Measurements from ENCODE around the gene ISCA2.
"Not testable (repeated sequence)": the region's sequence is repeated elsewhere in the genome, so short reads cannot be mapped to it uniquely, and the experiment has no call there.

The ISCA2 gene

DNA sequence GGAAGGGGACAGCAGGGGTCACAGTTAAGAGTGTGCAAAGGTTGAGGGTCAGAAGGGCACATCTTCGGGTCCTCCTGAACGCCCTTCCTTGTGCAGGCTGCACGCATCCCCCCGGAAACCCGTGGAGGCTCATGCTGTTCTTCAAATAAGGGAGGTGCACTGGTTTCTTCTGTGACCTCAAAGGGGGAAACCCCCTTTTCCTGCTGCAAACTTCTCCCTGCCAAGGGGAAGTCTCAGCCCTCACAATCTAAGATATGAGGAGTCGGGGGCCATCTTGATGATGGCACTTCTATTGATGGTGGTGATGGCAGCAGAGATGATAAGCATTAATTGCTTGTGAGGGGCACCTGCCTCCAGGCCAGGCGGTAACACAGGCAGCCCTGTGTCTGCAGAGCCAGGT, 40.0 kb downstream of the ISCA2 start:
- no peaks in the 10 kb centered on the region for H3K4me1 ChIP-seq (ENCODE audit: control insufficient read depth in 1 of 2, insufficient read depth in 2 of 2, low read length in 2 of 2)

DNA sequence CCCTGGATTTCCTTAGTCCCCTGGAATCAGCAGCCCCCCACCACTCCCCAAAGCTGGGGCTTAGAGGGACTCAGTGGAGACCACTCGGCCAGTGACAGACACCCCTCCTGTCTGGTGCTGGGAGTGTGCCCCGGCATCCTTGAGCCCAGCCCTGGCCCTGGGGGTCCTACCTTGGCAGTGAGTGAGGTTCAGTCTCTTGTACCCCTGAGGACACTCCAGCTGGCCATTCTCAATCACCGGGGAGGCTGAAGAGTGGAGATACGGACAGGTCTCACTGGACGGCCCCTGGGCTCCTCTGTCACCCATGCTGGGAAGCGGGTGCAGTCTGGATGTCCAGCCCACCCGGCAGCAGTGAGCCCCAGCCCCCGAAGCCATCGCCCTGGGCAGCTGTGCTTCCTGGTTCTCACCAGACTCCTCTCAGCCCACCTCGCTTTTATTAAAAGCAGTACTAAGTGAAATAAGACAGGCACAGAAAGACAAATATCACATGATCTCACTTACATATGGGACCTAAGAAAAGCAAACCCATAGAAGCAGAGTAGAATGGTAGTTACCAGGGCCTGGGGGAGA, 42.3 kb downstream of the ISCA2 start:
- no peaks in the 10 kb centered on the region for H3K27me3 ChIP-seq (ENCODE audit: low read depth, low read length)
- no peaks in the 10 kb centered on the region for H3K4me1 ChIP-seq (ENCODE audit: control insufficient read depth in 1 of 2, insufficient read depth in 2 of 2, low read length in 2 of 2)
- no peak overlapping the region for H3K4me3 ChIP-seq (ENCODE audit: low read depth in 1 of 2, low read length in 2 of 2)
- H3K36me3 ChIP-seq (ENCODE audit: control insufficient read depth in 1 of 2, insufficient read depth in 2 of 2, low read length in 2 of 2) = no peaks in the 10 kb centered on the region
- no peaks in the 10 kb centered on the region for H3K9me3 ChIP-seq (ENCODE audit: control insufficient read depth in 1 of 2, low read length in 2 of 2)
- no peak overlapping the region for H3K27ac ChIP-seq (ENCODE audit: low read length)

More for the DNA sequence above, 40.0 kb downstream of the ISCA2 start:
- no peak overlapping the region for H3K27ac ChIP-seq (ENCODE audit: low read length)
- H3K27me3 ChIP-seq (ENCODE audit: low read depth, low read length) = no peaks in the 10 kb centered on the region
- no peaks in the 10 kb centered on the region for H3K36me3 ChIP-seq (ENCODE audit: control insufficient read depth in 1 of 2, insufficient read depth in 2 of 2, low read length in 2 of 2)
- no peaks in the 10 kb centered on the region for H3K9me3 ChIP-seq (ENCODE audit: control insufficient read depth in 1 of 2, low read length in 2 of 2)
- no peak overlapping the region for H3K4me3 ChIP-seq (ENCODE audit: low read depth in 1 of 2, low read length in 2 of 2)

DNA sequence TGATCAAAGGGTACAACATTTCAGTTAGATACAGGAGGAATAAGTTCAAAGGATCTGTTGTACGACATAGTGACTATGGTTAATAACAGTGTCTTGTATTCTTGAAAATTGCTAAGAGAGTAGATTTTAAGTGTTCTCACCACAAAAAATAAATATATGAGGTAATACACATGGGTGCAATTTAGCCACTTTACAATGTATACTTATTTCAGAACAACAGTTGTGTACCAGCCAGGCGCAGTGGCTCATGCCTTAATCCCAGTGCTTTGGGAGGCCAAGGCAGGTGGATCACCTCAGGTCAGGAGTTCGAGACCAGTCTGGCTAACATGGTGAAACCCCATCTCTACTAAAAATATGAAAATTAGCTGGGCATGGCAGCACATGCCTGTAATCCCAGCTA, 42.8 kb downstream of the ISCA2 start:
- not testable (repeated sequence) for H3K9me3 ChIP-seq (ENCODE audit: control insufficient read depth in 1 of 2, low read length in 2 of 2); H3K27ac ChIP-seq (ENCODE audit: low read length); H3K36me3 ChIP-seq (ENCODE audit: control insufficient read depth in 1 of 2, insufficient read depth in 2 of 2, low read length in 2 of 2); H3K4me1 ChIP-seq (ENCODE audit: control insufficient read depth in 1 of 2, insufficient read depth in 2 of 2, low read length in 2 of 2); H3K4me3 ChIP-seq (ENCODE audit: low read depth in 1 of 2, low read length in 2 of 2); H3K27me3 ChIP-seq (ENCODE audit: low read depth, low read length)

- H3K4me3 ChIP-seq (ENCODE audit: low read depth in 1 of 2, low read length in 2 of 2) = no peak overlapping the region
- H3K27me3 ChIP-seq (ENCODE audit: low read depth, low read length) = no peaks in the 10 kb centered on the region
- H3K9me3 ChIP-seq (ENCODE audit: control insufficient read depth in 1 of 2, low read length in 2 of 2) = no peaks in the 10 kb centered on the region
- no peaks in the 10 kb centered on the region for H3K4me1 ChIP-seq (ENCODE audit: control insufficient read depth in 1 of 2, insufficient read depth in 2 of 2, low read length in 2 of 2)
- no peak overlapping the region for H3K27ac ChIP-seq (ENCODE audit: low read length)
- H3K36me3 ChIP-seq (ENCODE audit: control insufficient read depth in 1 of 2, insufficient read depth in 2 of 2, low read length in 2 of 2) = no peaks in the 10 kb centered on the region
These were observed 45.1 kb downstream of the ISCA2 start for GRCh38 chr14:74538411-74539391.

- Histone ChIP-seq H3K27ac (ENCODE audit: low read length) (no peak overlapping the region), H3K9me3 (ENCODE audit: control insufficient read depth in 1 of 2, low read length in 2 of 2) (no peaks in the 10 kb centered on the region), H3K4me1 (ENCODE audit: control insufficient read depth in 1 of 2, insufficient read depth in 2 of 2, low read length in 2 of 2) (no peaks in the 10 kb centered on the region), H3K27me3 (ENCODE audit: low read depth, low read length) (no peaks in the 10 kb centered on the region), H3K4me3 (ENCODE audit: low read depth in 1 of 2, low read length in 2 of 2) (no peak overlapping the region), H3K36me3 (ENCODE audit: control insufficient read depth in 1 of 2, insufficient read depth in 2 of 2, low read length in 2 of 2) (no peaks in the 10 kb centered on the region)
These were observed 45.9 kb downstream of the ISCA2 start for GRCh38 chr14:74539503-74539902.

GRCh38 chr14:74541225-74541624, 47.7 kb downstream of the ISCA2 start:
- no peak overlapping the region for H3K4me3 ChIP-seq (ENCODE audit: low read depth in 1 of 2, low read length in 2 of 2)
- H3K9me3 ChIP-seq (ENCODE audit: control insufficient read depth in 1 of 2, low read length in 2 of 2) = no peaks in the 10 kb centered on the region
- no peak overlapping the region for H3K27ac ChIP-seq (ENCODE audit: low read length)
- H3K36me3 ChIP-seq (ENCODE audit: control insufficient read depth in 1 of 2, insufficient read depth in 2 of 2, low read length in 2 of 2) = no peaks in the 10 kb centered on the region
- H3K27me3 ChIP-seq (ENCODE audit: low read depth, low read length) = no peaks in the 10 kb centered on the region
- H3K4me1 ChIP-seq (ENCODE audit: control insufficient read depth in 1 of 2, insufficient read depth in 2 of 2, low read length in 2 of 2) = peaks cover 0 to 1% of the 10 kb centered on the region in 2 donors

GRCh38 chr14:74542056-74542685, 48.6 kb downstream of the ISCA2 start:
- Histone ChIP-seq H3K36me3 (ENCODE audit: control insufficient read depth in 1 of 2, insufficient read depth in 2 of 2, low read length in 2 of 2) (no peaks in the 10 kb centered on the region), H3K27me3 (ENCODE audit: low read depth, low read length) (no peaks in the 10 kb centered on the region), H3K4me3 (ENCODE audit: low read depth in 1 of 2, low read length in 2 of 2) (no peak overlapping the region), H3K4me1 (ENCODE audit: control insufficient read depth in 1 of 2, insufficient read depth in 2 of 2, low read length in 2 of 2) (peaks cover 0 to 4% of the 10 kb centered on the region in 2 donors), H3K9me3 (ENCODE audit: control insufficient read depth in 1 of 2, low read length in 2 of 2) (no peaks in the 10 kb centered on the region), H3K27ac (ENCODE audit: low read length) (no peak overlapping the region)

DNA sequence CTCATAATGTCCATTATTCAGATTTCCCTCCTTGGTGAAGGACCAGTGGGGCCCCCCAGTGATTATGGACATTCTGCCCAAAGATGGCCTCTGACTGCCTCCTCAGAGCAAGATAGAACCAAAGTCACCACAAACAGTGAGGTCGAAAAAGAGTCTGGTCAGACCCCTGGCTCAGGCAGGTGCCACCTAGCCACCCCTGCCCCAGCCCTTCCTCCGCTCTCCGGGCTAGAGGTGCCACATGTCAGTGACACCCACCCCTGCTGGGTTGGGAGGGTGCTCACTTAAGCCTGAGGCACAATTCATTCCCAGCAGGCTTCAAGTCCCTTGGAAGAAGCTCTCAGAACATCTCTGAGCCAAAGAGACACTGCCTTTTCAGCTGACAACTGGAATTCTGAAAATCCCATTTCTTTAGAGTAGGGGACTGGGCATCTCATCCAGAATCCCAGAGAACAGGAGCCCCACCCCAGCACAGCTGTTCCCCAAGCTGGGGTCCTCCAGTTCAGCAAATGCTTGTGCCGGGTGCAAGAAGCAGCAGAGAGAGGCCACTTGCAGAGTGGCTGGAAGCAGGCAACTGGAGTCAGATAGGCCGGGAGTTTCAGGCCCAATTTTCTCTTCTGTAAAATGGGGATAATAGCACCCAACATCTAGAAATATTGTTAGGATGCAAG, 50.3 kb downstream of the ISCA2 start:
- H3K4me3 ChIP-seq (ENCODE audit: low read depth in 1 of 2, low read length in 2 of 2) = no peak overlapping the region
- H3K4me1 ChIP-seq (ENCODE audit: control insufficient read depth in 1 of 2, insufficient read depth in 2 of 2, low read length in 2 of 2) = peaks cover 0 to 4% of the 10 kb centered on the region in 2 donors
- H3K27me3 ChIP-seq (ENCODE audit: low read depth, low read length) = no peaks in the 10 kb centered on the region
- no peaks in the 10 kb centered on the region for H3K9me3 ChIP-seq (ENCODE audit: control insufficient read depth in 1 of 2, low read length in 2 of 2)
- no peak overlapping the region for H3K27ac ChIP-seq (ENCODE audit: low read length)
- H3K36me3 ChIP-seq (ENCODE audit: control insufficient read depth in 1 of 2, insufficient read depth in 2 of 2, low read length in 2 of 2) = no peaks in the 10 kb centered on the region

DNA sequence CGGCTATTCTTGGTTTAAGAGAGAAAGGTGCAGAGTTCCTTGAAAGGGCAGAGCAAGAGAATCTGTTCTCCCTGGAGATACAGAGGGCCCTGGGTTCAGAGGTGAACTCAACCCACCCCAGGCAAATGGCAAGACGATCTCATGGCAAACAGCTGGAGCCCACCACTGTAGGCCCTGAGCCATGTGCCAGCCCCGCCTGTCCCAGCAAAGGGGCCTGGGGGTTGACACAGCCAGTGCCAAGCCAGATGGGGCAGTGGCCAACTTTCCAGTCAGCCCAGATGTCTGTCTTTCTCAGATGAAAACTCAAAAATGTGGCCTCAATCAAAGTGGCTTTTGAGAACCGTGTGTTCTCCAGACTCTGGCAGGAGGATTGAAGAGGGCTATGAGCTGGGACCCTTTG, 51.8 kb downstream of the ISCA2 start:
- Histone ChIP-seq H3K36me3 (ENCODE audit: control insufficient read depth in 1 of 2, insufficient read depth in 2 of 2, low read length in 2 of 2) (no peaks in the 10 kb centered on the region), H3K9me3 (ENCODE audit: control insufficient read depth in 1 of 2, low read length in 2 of 2) (no peaks in the 10 kb centered on the region), H3K27me3 (ENCODE audit: low read depth, low read length) (no peaks in the 10 kb centered on the region), H3K4me3 (ENCODE audit: low read depth in 1 of 2, low read length in 2 of 2) (no peak overlapping the region), H3K4me1 (ENCODE audit: control insufficient read depth in 1 of 2, insufficient read depth in 2 of 2, low read length in 2 of 2) (peaks cover 0 to 4% of the 10 kb centered on the region in 2 donors), H3K27ac (ENCODE audit: low read length) (no peak overlapping the region)

DNA sequence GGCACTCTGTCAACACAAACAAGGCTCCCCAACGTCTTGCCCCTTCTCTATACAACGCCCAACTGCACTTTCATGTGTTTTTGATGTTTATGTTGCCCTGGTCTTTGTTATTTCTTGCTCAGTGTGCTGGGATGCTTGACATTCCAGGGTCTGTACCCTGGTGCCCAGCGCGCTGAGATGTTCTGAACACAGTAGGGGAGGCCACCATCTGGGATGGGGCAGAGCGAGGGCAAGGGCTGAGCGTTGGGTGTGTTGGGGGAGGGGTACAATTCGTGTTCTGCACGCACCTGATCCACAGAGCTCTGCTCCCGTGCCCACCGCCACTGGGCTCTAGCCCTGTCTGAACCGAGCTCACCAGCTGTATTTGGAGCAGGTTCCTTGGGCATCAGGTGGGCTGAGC, 52.9 kb downstream of the ISCA2 start:
- no peaks in the 10 kb centered on the region for H3K36me3 ChIP-seq (ENCODE audit: control insufficient read depth in 1 of 2, insufficient read depth in 2 of 2, low read length in 2 of 2)
- no peak overlapping the region for H3K27ac ChIP-seq (ENCODE audit: low read length)
- H3K9me3 ChIP-seq (ENCODE audit: control insufficient read depth in 1 of 2, low read length in 2 of 2) = no peaks in the 10 kb centered on the region
- H3K27me3 ChIP-seq (ENCODE audit: low read depth, low read length) = no peaks in the 10 kb centered on the region
- peaks cover 0 to 4% of the 10 kb centered on the region in 2 donors for H3K4me1 ChIP-seq (ENCODE audit: control insufficient read depth in 1 of 2, insufficient read depth in 2 of 2, low read length in 2 of 2)
- H3K4me3 ChIP-seq (ENCODE audit: low read depth in 1 of 2, low read length in 2 of 2) = no peak overlapping the region

All from muscle layer of duodenum (tissue), 2 donors.